H1 (cell line): ENCODE data around the gene MACROD2. TPM values are rescaled to one million over a fixed set of nuclear protein-coding genes. Genes with fewer than 3 reads are reported as not detected.

ENCODE experiments used
- CTCF ChIA-PET: fragments of 300-600 bp; sonication (Branson Sonifier 250); formaldehyde crosslinking; loops from one replicate; lab custom pipeline; 2021; ENCODE audit not compliant: partially characterized antibody; lab: Charles Lee
- POLR2A ChIA-PET: fragments of 300-600 bp; sonication (Branson Sonifier 250); formaldehyde crosslinking; loops from one replicate; lab custom pipeline; 2021; ENCODE audit warnings: inconsistent platforms; ENCODE audit not compliant: partially characterized antibody; lab: Charles Lee
- DNase-seq, 2 experiments: peaks; one replicate each; pipeline versions ENCODE4 v3.0.0 to v3.0.0-alpha.2; 2010 to 2022; ENCODE audit warnings: low spot score in 2 of 2, low read depth in 1 of 2, mixed read lengths in 1 of 2
- FAIRE-seq: peaks from 2 replicates; lab custom pipeline; 2011; peaks lifted over from hg19 to GRCh38; lab: Jason Lieb, UNC
- H2AFZ ChIP-seq: 2 replicates; pipeline ENCODE4 v1.8.1; 2012; ENCODE audit warnings: low read length, inconsistent platforms
- H2AK5ac ChIP-seq: 2 replicates; pipeline ENCODE4 v1.6.1; 2013; ENCODE audit warnings: low read depth, low read length
- H2BK120ac ChIP-seq: replicated peaks from 2 replicates; pipeline ENCODE3; 2013; ENCODE audit warnings: low read depth, low read length, inconsistent platforms
- H2BK12ac ChIP-seq: 2 replicates; pipeline ENCODE4 v1.6.1; 2013; ENCODE audit warnings: low read depth, low read length
- H2BK15ac ChIP-seq: 2 replicates; pipeline ENCODE4 v1.6.1; 2013; ENCODE audit warnings: low read length
- H2BK20ac ChIP-seq: 2 replicates; pipeline ENCODE4 v1.6.1; 2013; ENCODE audit warnings: low read length
- H2BK5ac ChIP-seq: 2 replicates; pipeline ENCODE4 v1.6.1; 2013; ENCODE audit warnings: low read depth, low read length
- H3K14ac ChIP-seq: 2 replicates; pipeline ENCODE4 v1.6.1; 2013; ENCODE audit warnings: inconsistent platforms; ENCODE audit not compliant: insufficient read length
- H3K18ac ChIP-seq: 2 replicates; pipeline ENCODE4 v1.6.1; 2013; ENCODE audit warnings: low read length; ENCODE audit errors: extremely low read depth
- H3K23ac ChIP-seq: 2 replicates; pipeline ENCODE4 v1.6.1; 2013; ENCODE audit warnings: inconsistent platforms; ENCODE audit not compliant: insufficient read length
- H3K23me2 ChIP-seq: 2 replicates; pipeline ENCODE4 v1.6.1; 2013; ENCODE audit warnings: low read depth, low read length
- H3K27ac ChIP-seq: 2 replicates; pipeline ENCODE4 v1.6.1; 2011; ENCODE audit warnings: low read depth, low read length, inconsistent platforms
- H3K27me3 ChIP-seq, 4 experiments: replicated peaks in 1 of 4; 1 replicate in 1 of 4; 2 replicates in 3 of 4; pipeline versions ENCODE4 v1.6.1 to v1.8.1; 2011 to 2013; ENCODE audit warnings: low read length in 3 of 4, mild to moderate bottlenecking in 3 of 4, inconsistent platforms in 2 of 4, mixed read lengths in 2 of 4, moderate library complexity in 1 of 4; ENCODE audit not compliant: control insufficient read depth in 3 of 4, insufficient read depth in 3 of 4; ENCODE audit errors: extremely low read depth in 1 of 4
- H3K36me3 ChIP-seq, 4 experiments: 2 replicates each; pipeline versions ENCODE4 v1.6.1 to v1.8.1; 2011 to 2013; ENCODE audit warnings: mild to moderate bottlenecking in 4 of 4, low read length in 3 of 4, moderate library complexity in 2 of 4, control low read depth in 1 of 4, inconsistent platforms in 1 of 4; ENCODE audit not compliant: insufficient read depth in 4 of 4, control insufficient read depth in 2 of 4
- H3K4ac ChIP-seq: replicated peaks from 2 replicates; pipeline ENCODE3; 2013; ENCODE audit warnings: low read length, low read depth, mixed read lengths, inconsistent platforms; ENCODE audit not compliant: insufficient read length
- H3K4me1 ChIP-seq, 4 experiments: replicated peaks in 1 of 4; 1 replicate in 1 of 4; 2 replicates in 3 of 4; pipeline versions ENCODE4 v1.6.1 to v1.8.1; 2011 to 2013; ENCODE audit warnings: low read length in 3 of 4, inconsistent platforms in 2 of 4, mixed read lengths in 1 of 4; ENCODE audit not compliant: insufficient read depth in 4 of 4, control insufficient read depth in 3 of 4
- H3K4me2 ChIP-seq, 2 experiments: 2 replicates each; pipeline versions ENCODE4 v1.6.1 to v1.8.1; 2011 to 2013; ENCODE audit warnings: low read depth in 2 of 2, low read length in 2 of 2, control low read depth in 1 of 2, inconsistent platforms in 1 of 2, mild to moderate bottlenecking in 1 of 2; ENCODE audit not compliant: insufficient read depth in 1 of 2
- H3K4me3 ChIP-seq, 4 experiments: fragments of 200-600, 300-600 bp in 1 of 4; sonication (generic), shearing (Covaris generic), sonication (Bioruptor Twin) in 1 of 4; 2 replicates each; pipeline versions ENCODE4 v1.5.1 to v1.8.1; 2011 to 2016; ENCODE audit warnings: low read length in 4 of 4, low read depth in 3 of 4, control low read depth in 2 of 4, inconsistent platforms in 2 of 4, mild to moderate bottlenecking in 2 of 4, mixed read lengths in 1 of 4, moderate library complexity in 1 of 4; ENCODE audit not compliant: insufficient read depth in 2 of 4; ENCODE audit errors: extremely low read depth in 1 of 4
- H3K56ac ChIP-seq: replicated peaks from 2 replicates; pipeline ENCODE3; 2013; ENCODE audit warnings: low read depth, mild to moderate bottlenecking, mixed read lengths, low read length, inconsistent platforms; ENCODE audit not compliant: insufficient read length
- H3K79me1 ChIP-seq: 2 replicates; pipeline ENCODE4 v1.6.1; 2013; ENCODE audit warnings: low read depth, low read length, control low read depth
- H3K79me2 ChIP-seq, 2 experiments: 2 replicates each; pipeline versions ENCODE4 v1.6.1 to v1.8.1; 2012 to 2013; ENCODE audit warnings: low read length in 2 of 2, mild to moderate bottlenecking in 2 of 2, inconsistent platforms in 1 of 2; ENCODE audit not compliant: insufficient read depth in 2 of 2, control insufficient read depth in 1 of 2
- H3K9ac ChIP-seq, 4 experiments: replicated peaks in 1 of 4; 1 replicate in 1 of 4; 2 replicates in 3 of 4; pipeline versions ENCODE4 v1.6.1 to v1.8.1; 2011 to 2013; ENCODE audit warnings: low read depth in 3 of 4, low read length in 3 of 4, control low read depth in 2 of 4, mild to moderate bottlenecking in 2 of 4, moderate library complexity in 2 of 4, inconsistent platforms in 1 of 4; ENCODE audit errors: extremely low read depth in 1 of 4
- H3K9me3 ChIP-seq, 2 experiments: 2 replicates each; pipeline versions ENCODE4 v1.6.1 to v1.8.1; 2012 to 2013; ENCODE audit warnings: mild to moderate bottlenecking in 2 of 2, moderate library complexity in 2 of 2, control low read depth in 1 of 2, inconsistent platforms in 1 of 2, low read depth in 1 of 2, low read length in 1 of 2, mixed read lengths in 1 of 2; ENCODE audit not compliant: insufficient read depth in 2 of 2
- H4K20me1 ChIP-seq, 2 experiments: replicated peaks in 1 of 2; 2 replicates each; pipeline versions ENCODE3 to v1.8.1; 2011 to 2013; ENCODE audit warnings: inconsistent platforms in 2 of 2, low read length in 2 of 2, mild to moderate bottlenecking in 1 of 2; ENCODE audit not compliant: insufficient read depth in 2 of 2, control insufficient read depth in 1 of 2
- H4K5ac ChIP-seq: 2 replicates; pipeline ENCODE4 v1.6.1; 2013; ENCODE audit warnings: low read length, low read depth, mixed read lengths, inconsistent platforms; ENCODE audit not compliant: insufficient read length
- H4K8ac ChIP-seq: 2 replicates; pipeline ENCODE4 v1.8.0; 2013; ENCODE audit warnings: mild to moderate bottlenecking, moderate library complexity, low read length, inconsistent platforms; ENCODE audit not compliant: insufficient read depth; ENCODE audit errors: extremely low read depth
- H4K91ac ChIP-seq: replicated peaks from 2 replicates; pipeline ENCODE3; 2013; ENCODE audit warnings: low read length, mixed read lengths, inconsistent platforms; ENCODE audit not compliant: insufficient read length
- CEBPB ChIP-seq: IDR thresholded peaks from 2 replicates; pipeline ENCODE4 v1.6.1; 2012; ENCODE audit warnings: low read depth, low read length
- CHD2 ChIP-seq: IDR thresholded peaks from 2 replicates; pipeline ENCODE4 v1.6.1; 2012; ENCODE audit warnings: low read length, improper control_type of control experiment
- JUN ChIP-seq: IDR thresholded peaks from 2 replicates; pipeline ENCODE4 v1.6.1; 2011; ENCODE audit warnings: low read depth, mild to moderate bottlenecking, improper control_type of control experiment, low read length
- MAFK ChIP-seq: IDR thresholded peaks from 2 replicates; pipeline ENCODE4 v1.6.1; 2012; ENCODE audit warnings: low read depth, mild to moderate bottlenecking, improper control_type of control experiment, low read length
- TCF12 ChIP-seq: IDR thresholded peaks from 2 replicates; pipeline ENCODE4 v1.6.1; 2011; ENCODE audit warnings: low read depth, mild to moderate bottlenecking, low read length
- WGBS, 2 experiments: shearing (Covaris generic) in 1 of 2; methylation state at CpG; one replicate each; pipeline versions ENCODE4 v1.1.6 to v1.1.7; 2013 to 2015; ENCODE audit warnings: low lambda C conversion rate in 2 of 2, mixed read lengths in 2 of 2, inconsistent platforms in 1 of 2, low coverage in 1 of 2, missing lambda C conversion rate in 1 of 2; ENCODE audit not compliant: insufficient replicate concordance in 2 of 2, insufficient coverage in 1 of 2, insufficient read length in 1 of 2; ENCODE audit errors: extremely low coverage in 1 of 2, missing lambda C conversion rate in 1 of 2; 5-methylcytosine and 5-hydroxymethylcytosine counted together
- polyA plus RNA-seq, 7 experiments: library from polyadenylated mRNA; depleted of rRNA in 3 of 7; stranded (reverse) in 5 of 7; unstranded in 2 of 7; fragments of >200 nt in 5 of 7; fragments of 200-250 nt in 2 of 7; gene quantifications; 1 replicate in 5 of 7; 2 replicates in 1 of 7; 4 replicates in 1 of 7; pipeline versions ENCODE4 v1.2.1 to v1.2.3, GENCODE V29; 2011 to 2013; ENCODE audit warnings: missing spikeins in 2 of 7, mixed read lengths in 2 of 7
- total RNA-seq: library from RNA; stranded (reverse); fragmentation: NEBNext Ultra II Directional; extraction: Animal tissue kit (Norgen Biotek cat#: 25700); gene quantifications from 2 replicates; pipeline ENCODE4 v1.2.1, GENCODE V29; 2021

Gene MACROD2
- total and polyA plus RNA-seq, 2 of the 8 experiments (the other 6 are each of a cell fraction or from before 2014, with no cell fraction given) = 0.70 to 3.9 TPM

DNA sequence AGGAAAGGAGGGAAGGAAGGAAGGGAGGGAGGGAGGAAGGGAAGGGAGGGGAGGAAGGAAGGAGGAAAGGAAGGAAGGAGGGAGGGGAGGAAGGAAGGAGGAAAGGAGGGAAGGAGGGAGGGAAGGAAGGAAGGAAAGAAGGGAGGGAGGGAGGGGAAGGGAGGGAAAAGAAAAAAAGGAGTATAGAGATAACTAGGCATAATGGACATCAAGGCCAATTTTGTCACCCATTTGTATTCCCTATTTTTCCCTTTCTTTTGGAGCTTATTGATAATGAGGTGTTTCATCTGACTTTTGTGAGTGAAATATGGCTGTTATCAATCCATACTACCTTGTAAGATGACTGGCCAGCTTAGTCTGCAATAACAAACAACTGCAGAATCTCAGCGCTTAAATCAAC is 624.1 kb downstream of the MACROD2 start:
- Histone ChIP-seq H3K36me3 (no peaks in the 10 kb centered on the region; a peak in 1 of 8 replicates), H2BK15ac (no peak overlapping the region), H4K91ac (no peak overlapping the region), H3K23me2 (no peaks in the 10 kb centered on the region; the same call in 1 of the 2 replicates), H4K8ac (no peak overlapping the region), H2BK20ac (no peak overlapping the region), H3K79me1 (no peaks in the 10 kb centered on the region), H3K23ac (no peak overlapping the region), H3K27me3 (no peaks in the 10 kb centered on the region), H4K5ac (no peak overlapping the region), H3K14ac (no peak overlapping the region), H2AFZ (no peak overlapping the region), H4K20me1 (no peaks in the 10 kb centered on the region), H3K27ac (no peak overlapping the region), H3K79me2 (no peaks in the 10 kb centered on the region), H3K18ac (no peak overlapping the region), H2BK12ac (no peak overlapping the region), H3K4me3 (no peak overlapping the region), H2AK5ac (no peak overlapping the region), H3K4me2 (no peak overlapping the region), H3K56ac (no peak overlapping the region), H3K9me3 (no peaks in the 10 kb centered on the region), H2BK5ac (no peak overlapping the region), H2BK120ac (no peak overlapping the region), H3K4ac (no peak overlapping the region), H3K4me1 (peaks cover 0 to 8% (median 1%) of the 10 kb centered on the region in 4 experiments; a peak in 1 of 7 replicates), H3K9ac (no peak overlapping the region)
- FAIRE-seq (no peak), DNase-seq (no peak)
- TF ChIP-seq CHD2 = no peak
- TF ChIP-seq JUN = no peak
- no peak for TF ChIP-seq CEBPB
- TF ChIP-seq TCF12 = no peak
- TF ChIP-seq MAFK = no peak
- CTCF ChIA-PET = no interaction called here
- POLR2A ChIA-PET = no interaction called here
- WGBS, 2 experiments = 94% methylated on average over 1 of the region's 1 CpG; no CpG with 5 or more reads in 1 of the 2 experiments
